Type B pancreatic cell (in vitro differentiated cells): ENCODE data around the gene HIBADH. TPM values are rescaled to one million over a fixed set of nuclear protein-coding genes. Genes with fewer than 3 reads are reported as not detected.

ENCODE experiments used
- DNase-seq: peaks from one replicate; pipeline ENCODE4 v3.0.0; 2021; ENCODE audit warnings: mixed read lengths; ENCODE audit not compliant: unreplicated experiment; ENCODE audit errors: extremely low spot score
- H3K27ac Mint-ChIP-seq: 2 replicates; pipeline ENCODE4 v1.8.0; 2021; ENCODE audit warnings: mild to moderate bottlenecking, mixed read lengths
- H3K27me3 Mint-ChIP-seq: 2 replicates; pipeline ENCODE4 v1.8.0; 2021; ENCODE audit warnings: mixed read lengths
- H3K36me3 Mint-ChIP-seq: 2 replicates; pipeline ENCODE4 v1.8.0; 2021; ENCODE audit warnings: mixed read lengths
- H3K4me1 Mint-ChIP-seq: one replicate; pipeline ENCODE4 v1.8.0; 2021; ENCODE audit warnings: mixed read lengths; ENCODE audit not compliant: unreplicated experiment
- H3K4me3 Mint-ChIP-seq: 2 replicates; pipeline ENCODE4 v1.8.0; 2021; ENCODE audit warnings: mild to moderate bottlenecking, mixed read lengths
- H3K9me3 Mint-ChIP-seq: 2 replicates; pipeline ENCODE4 v1.8.0; 2021; ENCODE audit warnings: mixed read lengths
- total RNA-seq: library from RNA; stranded (reverse); gene quantifications from 2 replicates; pipeline ENCODE4 v1.2.1, GENCODE V29; 2021; ENCODE audit warnings: low replicate concordance
- TF ChIP-seq, protein P1 (sequence below): fragments of 200-600 bp; sonication (generic); conservative IDR thresholded peaks from 2 replicates; pipeline ENCODE4 v1.5.0; 2021; ENCODE audit warnings: antibody characterized with exemption, mild to moderate bottlenecking

The HIBADH gene
- total RNA-seq, 1 donor from 2014 or later = 37.1 TPM

DNA sequence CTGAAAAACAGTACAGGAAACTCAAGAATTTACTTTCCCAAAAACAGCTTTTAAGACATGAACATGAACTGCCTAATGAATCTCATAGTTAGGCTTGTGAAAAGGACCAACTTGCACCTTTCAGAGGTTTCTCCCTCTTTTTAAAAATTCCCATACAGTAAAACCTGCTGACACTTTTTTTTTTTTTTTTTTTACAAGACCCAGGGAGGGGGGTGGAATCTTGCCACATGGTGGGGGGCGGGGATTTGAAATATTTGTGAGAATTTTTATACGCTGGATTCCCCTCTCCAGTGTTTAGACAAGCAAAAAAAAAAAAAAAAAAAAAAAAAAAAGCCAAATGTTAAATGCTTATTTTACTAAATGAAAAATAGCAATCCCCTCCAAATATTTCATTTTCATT is 57.4 kb downstream of the HIBADH start:
- TF ChIP-seq, protein P1, sequence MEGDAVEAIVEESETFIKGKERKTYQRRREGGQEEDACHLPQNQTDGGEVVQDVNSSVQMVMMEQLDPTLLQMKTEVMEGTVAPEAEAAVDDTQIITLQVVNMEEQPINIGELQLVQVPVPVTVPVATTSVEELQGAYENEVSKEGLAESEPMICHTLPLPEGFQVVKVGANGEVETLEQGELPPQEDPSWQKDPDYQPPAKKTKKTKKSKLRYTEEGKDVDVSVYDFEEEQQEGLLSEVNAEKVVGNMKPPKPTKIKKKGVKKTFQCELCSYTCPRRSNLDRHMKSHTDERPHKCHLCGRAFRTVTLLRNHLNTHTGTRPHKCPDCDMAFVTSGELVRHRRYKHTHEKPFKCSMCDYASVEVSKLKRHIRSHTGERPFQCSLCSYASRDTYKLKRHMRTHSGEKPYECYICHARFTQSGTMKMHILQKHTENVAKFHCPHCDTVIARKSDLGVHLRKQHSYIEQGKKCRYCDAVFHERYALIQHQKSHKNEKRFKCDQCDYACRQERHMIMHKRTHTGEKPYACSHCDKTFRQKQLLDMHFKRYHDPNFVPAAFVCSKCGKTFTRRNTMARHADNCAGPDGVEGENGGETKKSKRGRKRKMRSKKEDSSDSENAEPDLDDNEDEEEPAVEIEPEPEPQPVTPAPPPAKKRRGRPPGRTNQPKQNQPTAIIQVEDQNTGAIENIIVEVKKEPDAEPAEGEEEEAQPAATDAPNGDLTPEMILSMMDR = no peak
- no peak overlapping the region for H3K27ac Mint-ChIP-seq
- no peak for DNase-seq
- H3K4me3 Mint-ChIP-seq = no peak overlapping the region
- peaks cover 3% of the 10 kb centered on the region for H3K36me3 Mint-ChIP-seq
- H3K9me3 Mint-ChIP-seq = no peaks in the 10 kb centered on the region
- no peaks in the 10 kb centered on the region for H3K27me3 Mint-ChIP-seq
- H3K4me1 Mint-ChIP-seq = peaks cover 34% of the 10 kb centered on the region

GRCh38 chr7:27603813-27604212 is 58.9 kb downstream of the HIBADH start:
- Mint-ChIP-seq H3K27ac (no peak overlapping the region), H3K4me1 (peaks cover 34% of the 10 kb centered on the region), H3K9me3 (no peaks in the 10 kb centered on the region), H3K4me3 (peak overlapping the region; percentile 3), H3K27me3 (no peaks in the 10 kb centered on the region), H3K36me3 (peaks cover 10% of the 10 kb centered on the region)
- TF ChIP-seq, protein P1 = no peak
- no peak for DNase-seq

GRCh38 chr7:27602766-27603165 is 59.9 kb downstream of the HIBADH start:
- no peaks in the 10 kb centered on the region for H3K9me3 Mint-ChIP-seq
- TF ChIP-seq, protein P1 = no peak
- no peaks in the 10 kb centered on the region for H3K27me3 Mint-ChIP-seq
- H3K4me1 Mint-ChIP-seq = peaks cover 30% of the 10 kb centered on the region
- peaks cover 14% of the 10 kb centered on the region for H3K36me3 Mint-ChIP-seq
- H3K4me3 Mint-ChIP-seq = no peak overlapping the region
- no peak for DNase-seq
- H3K27ac Mint-ChIP-seq = no peak overlapping the region

- Mint-ChIP-seq H3K4me1 (peaks cover 21% of the 10 kb centered on the region), H3K4me3 (no peak overlapping the region), H3K36me3 (peaks cover 14% of the 10 kb centered on the region), H3K9me3 (no peaks in the 10 kb centered on the region), H3K27me3 (no peaks in the 10 kb centered on the region), H3K27ac (no peak overlapping the region)
- no peak for DNase-seq
- TF ChIP-seq, protein P1 = no peak
Measured at GRCh38 chr7:27601217-27601616, 61.5 kb downstream of the HIBADH start.

DNA sequence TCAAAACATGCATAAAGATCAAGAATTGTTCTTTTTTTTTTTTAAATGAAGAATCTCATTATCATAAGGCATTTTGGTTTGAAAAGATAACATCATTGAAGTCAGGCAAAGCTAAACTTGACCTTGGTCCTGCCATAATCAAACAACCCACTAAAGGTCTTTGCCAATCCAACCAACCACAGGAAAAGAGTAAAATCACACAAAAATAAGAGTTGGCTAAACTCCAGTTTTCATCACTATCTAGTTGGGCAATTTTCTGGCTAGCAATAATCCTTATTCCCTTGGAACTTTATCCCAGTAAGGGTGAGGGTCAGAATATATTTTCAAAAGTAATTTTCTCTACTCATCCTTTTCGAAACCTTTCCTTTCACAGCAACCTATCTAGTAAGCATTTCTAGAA is 62.4 kb downstream of the HIBADH start:
- TF ChIP-seq, protein P1 = no peak
- H3K4me3 Mint-ChIP-seq = no peak overlapping the region
- no peak overlapping the region for H3K27ac Mint-ChIP-seq
- H3K4me1 Mint-ChIP-seq = peaks cover 16% of the 10 kb centered on the region
- H3K27me3 Mint-ChIP-seq = no peaks in the 10 kb centered on the region
- DNase-seq = no peak
- H3K36me3 Mint-ChIP-seq = peaks cover 14% of the 10 kb centered on the region
- no peaks in the 10 kb centered on the region for H3K9me3 Mint-ChIP-seq

DNA sequence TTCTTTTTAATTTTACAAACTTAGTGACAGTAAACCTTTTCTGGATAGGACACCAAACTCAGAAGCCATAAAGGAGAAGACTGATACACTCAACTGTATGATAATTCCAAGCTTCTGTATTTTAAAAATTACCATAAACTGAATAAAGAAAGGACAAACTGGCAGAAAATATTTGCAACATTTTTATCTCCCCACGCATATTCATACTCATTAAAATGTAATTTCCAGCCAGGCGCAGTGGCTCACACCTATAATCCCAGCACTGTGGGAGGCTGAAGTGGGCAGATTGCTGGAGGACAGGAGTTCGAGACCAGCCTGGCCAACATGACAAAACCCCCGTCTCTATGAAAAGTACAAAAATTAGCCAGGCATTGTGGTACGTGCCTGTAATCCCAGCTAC is 67.7 kb downstream of the HIBADH start:
- Mint-ChIP-seq H3K27ac (no peak overlapping the region), H3K9me3 (no peaks in the 10 kb centered on the region), H3K27me3 (no peaks in the 10 kb centered on the region), H3K4me1 (no peaks in the 10 kb centered on the region), H3K36me3 (peaks cover 22% of the 10 kb centered on the region), H3K4me3 (no peak overlapping the region)
- TF ChIP-seq, protein P1 = no peak
- no peak for DNase-seq
